Measurements from ENCODE around the gene RAC2. TPM values are rescaled to one million over a fixed set of nuclear protein-coding genes. Genes with fewer than 3 reads are reported as not detected.

RAC2 gene
- total RNA-seq, 2 donors from 2014 or later = 27.4 to 27.6 TPM

GRCh38 chr22:37218771-37219411, 25.2 kb downstream of the RAC2 start:
- peak overlapping the region; percentile 61 for H3K27ac ChIP-seq
- DNase-seq = no peak

GRCh38 chr22:37218399-37218770, 25.7 kb downstream of the RAC2 start:
- Histone ChIP-seq H3K27ac (no peak overlapping the region), H3K9me3 (no peaks in the 10 kb centered on the region), H3K9ac (ENCODE audit: low read depth in 2 of 2, low read length in 2 of 2) (peak overlapping the region in 1 of 2 donors; percentile 24), H3K36me3 (no peaks in the 10 kb centered on the region), H3K4me1 (no peaks in the 10 kb centered on the region), H3K27me3 (no peaks in the 10 kb centered on the region), H3K4me3 (no peak overlapping the region)
- no peak for DNase-seq
- TF ChIP-seq CTCF (IDR thresholded peaks at IDR 0.05) = no peak
- intact Hi-C loops (cut with DNase I) = no loop called here

More at GRCh38 chr22:37218771-37219411, 25.2 kb downstream of the RAC2 start:
- Histone ChIP-seq H3K9ac (ENCODE audit: low read depth in 2 of 2, low read length in 2 of 2) (peak overlapping the region in 1 of 2 donors; percentile 24), H3K36me3 (no peaks in the 10 kb centered on the region), H3K4me3 (no peak overlapping the region), H3K9me3 (no peaks in the 10 kb centered on the region), H3K4me1 (no peaks in the 10 kb centered on the region), H3K27me3 (no peaks in the 10 kb centered on the region)
- TF ChIP-seq CTCF (IDR thresholded peaks at IDR 0.05) = no peak
- intact Hi-C loops (cut with DNase I) = no loop called here

GRCh38 chr22:37215890-37216289, 28.2 kb downstream of the RAC2 start:
- Histone ChIP-seq H3K27me3 (no peaks in the 10 kb centered on the region), H3K9me3 (no peaks in the 10 kb centered on the region), H3K9ac (ENCODE audit: low read depth in 2 of 2, low read length in 2 of 2) (no peak overlapping the region), H3K4me1 (no peaks in the 10 kb centered on the region), H3K36me3 (no peaks in the 10 kb centered on the region), H3K4me3 (no peak overlapping the region), H3K27ac (no peak overlapping the region)
- DNase-seq = no peak
- TF ChIP-seq CTCF (IDR thresholded peaks at IDR 0.05) = no peak
- intact Hi-C loops (cut with DNase I) = no loop called here

- DNase-seq = no peak
Observed at GRCh38 chr22:37214731-37215030, 29.4 kb downstream of the RAC2 start.

GRCh38 chr22:37213941-37214730, 29.9 kb downstream of the RAC2 start:
- Histone ChIP-seq H3K36me3 (no peaks in the 10 kb centered on the region), H3K27me3 (no peaks in the 10 kb centered on the region), H3K4me3 (no peak overlapping the region), H3K27ac (no peak overlapping the region), H3K4me1 (no peaks in the 10 kb centered on the region), H3K9ac (ENCODE audit: low read depth in 2 of 2, low read length in 2 of 2) (no peak overlapping the region), H3K9me3 (no peaks in the 10 kb centered on the region)
- no peak for TF ChIP-seq CTCF (IDR thresholded peaks at IDR 0.05)
- intact Hi-C loops (cut with DNase I) = no loop called here
- DNase-seq = no peak

More at GRCh38 chr22:37214731-37215030, 29.4 kb downstream of the RAC2 start:
- Histone ChIP-seq H3K9ac (ENCODE audit: low read depth in 2 of 2, low read length in 2 of 2) (no peak overlapping the region), H3K9me3 (no peaks in the 10 kb centered on the region), H3K4me1 (no peaks in the 10 kb centered on the region), H3K27ac (no peak overlapping the region), H3K4me3 (no peak overlapping the region), H3K27me3 (no peaks in the 10 kb centered on the region), H3K36me3 (no peaks in the 10 kb centered on the region)
- no peak for TF ChIP-seq CTCF (IDR thresholded peaks at IDR 0.05)
- intact Hi-C loops (cut with DNase I) = no loop called here

Measured in colonic mucosa (tissue), 4 donors.